CD4-positive, alpha-beta T cell treated with Interleukin-15 for 1 hour (primary cell): ENCODE measurements around the gene AFF3.
"Not testable (repeated sequence)": the region's sequence is repeated elsewhere in the genome, so short reads cannot be mapped to it uniquely, and the experiment has no call there.

Source experiments
- DNase-seq: peaks from one replicate; pipeline ENCODE4 v3.0.0-alpha.2; 2020

AFF3 gene

DNA sequence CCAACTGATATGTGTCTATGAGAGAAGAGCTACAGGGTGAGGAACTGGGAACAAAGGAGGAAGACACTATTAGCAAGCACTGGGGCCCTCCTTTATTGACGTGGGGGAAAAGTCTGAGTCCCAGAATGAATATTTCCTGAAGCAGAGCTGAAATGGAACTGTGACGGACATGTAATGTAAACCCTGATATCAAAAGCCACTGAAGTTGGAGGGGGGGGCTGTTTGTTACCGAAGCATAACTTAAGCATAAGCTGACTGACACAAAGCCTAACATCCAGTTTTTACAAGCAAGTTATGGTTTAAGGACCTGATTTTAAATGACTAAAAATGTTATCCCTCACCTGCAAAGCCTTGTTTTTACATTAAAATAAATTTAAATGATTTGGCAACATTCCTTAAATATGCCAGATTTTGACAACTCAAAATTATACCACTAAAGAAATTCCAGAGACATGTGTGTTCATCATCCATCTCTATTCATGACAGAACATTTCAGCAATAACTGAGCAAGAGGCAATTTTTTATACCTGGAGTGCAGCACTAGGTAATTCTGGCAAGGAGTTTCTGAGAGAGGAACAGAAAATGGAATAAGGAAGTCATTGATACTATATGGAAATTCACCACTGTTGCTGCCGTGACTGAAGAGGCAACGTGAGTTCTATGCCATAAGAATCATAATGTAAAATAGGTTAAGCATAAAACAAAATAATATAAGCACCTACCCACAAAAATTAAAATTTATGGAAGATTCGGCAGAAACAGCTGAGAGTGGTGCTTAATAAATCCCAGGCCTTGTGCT lies 186.0 kb downstream of the AFF3 start:
- DNase-seq: no peak

DNA sequence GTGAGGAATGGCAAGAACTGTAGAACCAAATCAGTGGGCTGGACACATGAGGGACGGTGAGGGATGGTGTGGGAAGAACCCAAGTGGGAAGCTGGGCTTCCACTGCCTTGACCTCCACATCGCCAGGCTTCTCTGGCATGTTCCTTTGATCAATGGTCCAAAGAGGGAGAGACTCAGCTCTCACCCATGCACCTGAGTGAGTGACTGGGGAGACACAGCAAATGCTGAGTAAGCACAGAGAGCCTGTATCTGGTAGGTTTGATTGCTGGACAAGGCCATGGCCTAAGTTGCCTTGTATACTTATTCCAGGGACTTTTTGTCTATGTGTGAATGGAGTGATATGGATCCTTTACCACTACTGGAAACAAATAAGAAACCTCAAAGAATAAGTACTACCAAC lies 188.6 kb downstream of the AFF3 start:
- no peak for DNase-seq

- DNase-seq: no peak
These were observed 192.4 kb downstream of the AFF3 start for GRCh38 chr2:99949963-99950362.

- DNase-seq: no peak
These were observed 192.9 kb downstream of the AFF3 start for GRCh38 chr2:99949530-99949929.

DNA sequence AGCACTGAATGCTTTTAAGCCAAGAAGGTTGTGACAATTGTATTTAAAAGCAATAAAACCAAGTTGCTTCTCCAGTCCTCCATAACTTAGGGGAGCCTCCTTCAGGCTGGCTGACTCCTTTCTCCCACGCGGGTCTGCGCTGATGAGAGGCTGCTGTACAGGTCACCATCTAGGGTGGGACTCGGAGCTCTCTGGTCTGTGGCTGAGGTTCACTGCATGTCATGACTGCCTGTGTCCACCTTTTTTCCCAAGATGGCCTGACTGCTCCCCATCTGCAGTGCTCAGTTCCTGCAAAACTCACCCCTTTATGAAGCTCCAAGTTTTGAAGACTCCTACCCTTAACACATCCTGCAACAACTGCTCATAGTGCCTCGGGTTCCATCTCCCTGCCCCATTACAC lies 194.4 kb downstream of the AFF3 start:
- no peak for DNase-seq

- not testable (repeated sequence) for DNase-seq
These were observed 195.0 kb downstream of the AFF3 start for GRCh38 chr2:99947366-99947765.

GRCh38 chr2:99944019-99944418 lies 198.4 kb downstream of the AFF3 start:
- DNase-seq: no peak

DNA sequence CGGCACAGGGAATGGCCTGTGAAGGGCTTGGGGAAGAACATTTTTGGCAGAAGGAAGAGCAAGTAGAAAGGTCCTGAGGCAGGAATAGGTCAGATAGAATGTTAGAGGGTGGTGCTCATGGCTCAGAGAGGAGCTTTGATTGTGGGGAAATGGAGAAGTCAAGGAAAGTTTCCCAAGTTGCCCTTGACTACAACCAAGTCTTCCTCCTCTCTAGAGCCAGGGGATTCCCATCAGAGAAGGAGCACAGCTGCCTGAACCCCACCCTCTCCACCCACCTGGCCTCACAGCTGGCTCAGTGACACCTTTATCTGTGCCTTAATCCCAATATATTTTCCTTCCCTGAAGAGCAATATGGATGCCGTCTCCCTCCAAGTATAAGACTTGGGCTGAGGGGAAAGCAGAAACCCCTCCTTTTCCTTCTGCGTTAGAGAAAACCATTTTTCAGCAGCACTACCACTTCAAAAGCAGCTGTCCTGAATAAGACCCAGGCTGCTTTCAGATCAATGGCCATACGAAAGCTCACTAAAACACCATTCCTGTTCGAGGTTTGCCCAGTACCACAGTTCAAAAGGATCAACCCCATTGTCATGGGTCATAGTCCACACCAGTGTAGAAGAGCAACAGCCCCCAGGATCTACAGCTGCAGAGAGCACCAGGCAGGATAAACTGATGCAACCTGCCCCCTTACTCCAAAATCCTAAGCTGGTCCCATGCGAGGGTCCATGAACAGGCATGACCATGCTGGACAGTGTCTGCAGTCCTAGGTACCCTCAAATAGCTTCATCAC lies 199.6 kb downstream of the AFF3 start:
- no peak for DNase-seq

DNA sequence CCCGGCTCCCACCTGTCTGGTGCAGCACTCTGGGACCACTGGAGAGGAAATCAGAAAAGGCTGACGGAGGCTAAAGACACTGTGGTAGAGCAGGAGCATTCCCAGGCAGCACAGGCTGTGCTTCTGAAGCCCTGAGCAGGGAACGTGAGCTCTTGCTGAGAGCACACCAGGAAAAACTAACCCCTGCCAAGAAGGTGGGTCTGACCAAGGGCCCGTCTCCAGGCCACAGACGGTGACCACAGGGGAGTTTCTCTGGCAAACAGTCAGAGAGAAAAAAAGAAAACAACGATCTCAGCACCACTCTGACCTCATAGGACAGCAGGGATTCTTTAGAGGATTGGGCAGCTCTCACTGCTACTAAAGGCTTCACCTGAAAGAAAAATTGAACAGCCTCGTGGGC lies 201.4 kb downstream of the AFF3 start:
- DNase-seq: no peak

GRCh38 chr2:99939135-99939534 lies 203.3 kb downstream of the AFF3 start:
- no peak for DNase-seq

DNA sequence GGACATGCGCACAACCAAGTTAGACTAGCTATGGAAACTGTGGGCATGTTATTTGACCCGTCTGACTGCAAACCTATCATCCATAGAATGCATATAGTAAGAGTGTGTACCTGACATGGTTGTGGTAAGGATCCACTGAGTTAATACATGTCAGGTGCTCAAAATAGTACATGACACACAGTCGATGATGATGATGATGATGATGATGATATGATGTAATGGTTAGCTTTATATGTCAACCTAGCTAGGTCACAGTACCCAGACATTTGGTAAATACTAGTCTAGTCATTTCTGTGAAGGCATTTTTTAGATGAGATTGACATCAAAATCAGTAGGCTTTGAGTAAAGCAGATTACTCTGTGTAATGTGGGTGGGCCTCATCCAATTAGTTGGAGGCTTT lies 204.1 kb downstream of the AFF3 start:
- no peak for DNase-seq

- no peak for DNase-seq
These were observed 206.3 kb downstream of the AFF3 start for GRCh38 chr2:99936065-99936464.

DNA sequence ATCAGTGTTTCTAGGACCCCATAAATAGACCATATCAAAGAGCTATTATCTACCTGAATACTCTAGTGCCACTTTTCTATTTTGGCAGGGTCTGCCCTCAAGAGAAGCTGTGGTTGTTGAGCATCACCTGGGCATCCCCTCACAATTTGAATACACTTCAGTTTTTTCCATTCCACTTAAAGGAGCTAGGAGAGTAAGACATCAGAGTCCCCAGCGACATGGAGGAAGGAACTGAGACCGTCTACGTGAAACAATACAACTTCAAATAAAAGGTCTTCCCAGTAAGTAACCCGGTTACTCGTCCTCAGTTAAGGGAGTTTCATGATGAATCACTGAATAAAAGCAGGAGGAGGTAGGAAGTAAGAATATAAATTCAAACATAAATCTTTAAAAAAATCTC lies 206.7 kb downstream of the AFF3 start:
- DNase-seq: no peak

DNA sequence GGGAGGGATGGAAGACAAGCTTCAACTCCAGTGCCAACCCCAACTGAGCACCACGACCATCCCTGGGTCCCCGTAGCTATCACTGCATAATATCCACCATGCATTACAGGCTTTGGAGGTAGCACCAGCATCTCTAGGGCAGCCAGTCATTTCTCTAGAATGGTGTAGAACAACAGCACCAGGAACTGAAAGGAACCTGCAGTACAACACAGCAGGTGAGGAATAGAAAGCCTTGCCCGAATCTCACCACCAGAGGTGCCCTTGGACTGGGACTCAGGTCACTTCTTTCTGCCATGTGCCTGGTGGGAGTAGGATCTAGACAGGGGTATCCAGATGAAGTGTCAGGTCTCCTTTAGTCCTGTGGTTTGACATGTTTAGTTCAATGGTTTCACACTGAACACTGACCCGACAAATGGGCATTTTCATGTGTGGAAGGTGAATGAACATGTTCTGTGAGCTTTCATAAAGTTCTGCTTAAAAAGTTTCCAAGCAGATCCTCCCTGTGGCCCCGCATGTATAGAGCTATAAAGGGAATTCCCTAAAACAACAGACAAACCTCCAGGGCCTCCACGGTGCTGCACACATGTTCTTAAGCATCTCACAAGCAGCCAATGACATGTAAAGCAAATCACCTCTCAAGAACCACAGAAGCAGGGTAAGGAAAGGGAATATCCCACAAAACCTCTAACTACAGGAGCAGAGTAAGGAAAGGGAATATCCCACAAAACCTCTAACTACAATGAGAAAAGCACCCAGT lies 208.3 kb downstream of the AFF3 start:
- DNase-seq: no peak

- DNase-seq: not testable (repeated sequence)
These were observed 208.9 kb downstream of the AFF3 start for GRCh38 chr2:99933491-99933890.

GRCh38 chr2:99928470-99929053 lies 213.8 kb downstream of the AFF3 start:
- DNase-seq: peak; percentile 29

GRCh38 chr2:99927690-99928207 lies 214.6 kb downstream of the AFF3 start:
- DNase-seq: peak; percentile 17

- no peak for DNase-seq
These were observed 215.4 kb downstream of the AFF3 start for GRCh38 chr2:99926986-99927385.

- no peak for DNase-seq
These were observed 216.4 kb downstream of the AFF3 start for GRCh38 chr2:99925960-99926359.

DNA sequence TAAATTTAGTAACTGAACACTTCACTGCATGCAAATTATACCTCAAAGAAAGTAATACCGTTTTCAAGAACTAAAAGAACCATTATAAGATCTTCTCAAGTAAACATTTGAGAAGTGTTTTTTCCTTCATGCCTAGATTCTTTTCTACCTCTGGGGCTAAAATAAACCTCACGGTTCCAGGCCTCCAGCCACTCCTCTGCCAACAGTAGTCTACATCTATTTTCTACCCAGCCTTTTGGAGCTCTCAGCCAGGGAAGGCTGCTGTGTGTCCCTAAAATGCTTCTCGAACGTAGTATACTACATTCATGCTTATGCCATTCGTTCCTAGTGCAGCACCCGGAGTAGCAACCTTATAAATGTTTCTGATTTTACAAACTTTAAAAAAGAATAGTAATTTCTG lies 219.7 kb downstream of the AFF3 start:
- DNase-seq: no peak

DNA sequence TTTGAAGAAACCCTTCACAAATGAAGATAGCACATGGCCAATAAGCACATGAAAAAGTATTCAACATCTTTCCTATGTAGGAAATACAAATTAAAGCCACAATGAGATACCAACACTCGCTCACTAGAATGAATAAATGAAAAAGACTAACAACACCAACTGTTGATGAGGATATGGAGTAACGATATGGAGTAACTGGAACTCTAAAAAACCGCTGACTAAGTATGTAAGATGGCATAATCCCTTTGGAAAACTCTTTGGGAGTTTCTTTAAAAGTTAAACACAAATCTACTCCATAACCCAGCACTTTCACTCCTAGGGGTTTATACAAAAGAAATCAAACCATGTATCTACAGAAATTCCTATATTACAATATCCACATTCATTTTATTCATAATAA lies 220.5 kb downstream of the AFF3 start:
- no peak for DNase-seq

DNA sequence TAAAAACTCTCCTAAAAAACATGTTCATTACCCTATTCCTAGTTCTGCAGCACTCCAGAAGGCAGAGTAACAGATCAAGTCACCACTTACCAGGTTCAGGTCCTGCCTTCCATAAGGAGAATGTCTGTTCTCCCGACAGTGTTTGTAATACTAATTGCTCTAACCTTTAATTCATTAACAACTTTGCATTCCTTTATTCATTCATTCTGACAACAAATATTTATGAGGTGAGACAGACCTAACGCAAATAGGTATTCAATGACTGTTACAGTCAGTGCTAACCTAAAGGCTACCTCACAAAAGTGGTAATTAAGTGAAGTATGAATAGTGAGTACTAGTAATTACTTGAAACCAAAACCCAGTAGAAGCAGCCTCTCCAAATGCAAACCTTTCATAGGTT lies 224.0 kb downstream of the AFF3 start:
- DNase-seq: no peak

DNA sequence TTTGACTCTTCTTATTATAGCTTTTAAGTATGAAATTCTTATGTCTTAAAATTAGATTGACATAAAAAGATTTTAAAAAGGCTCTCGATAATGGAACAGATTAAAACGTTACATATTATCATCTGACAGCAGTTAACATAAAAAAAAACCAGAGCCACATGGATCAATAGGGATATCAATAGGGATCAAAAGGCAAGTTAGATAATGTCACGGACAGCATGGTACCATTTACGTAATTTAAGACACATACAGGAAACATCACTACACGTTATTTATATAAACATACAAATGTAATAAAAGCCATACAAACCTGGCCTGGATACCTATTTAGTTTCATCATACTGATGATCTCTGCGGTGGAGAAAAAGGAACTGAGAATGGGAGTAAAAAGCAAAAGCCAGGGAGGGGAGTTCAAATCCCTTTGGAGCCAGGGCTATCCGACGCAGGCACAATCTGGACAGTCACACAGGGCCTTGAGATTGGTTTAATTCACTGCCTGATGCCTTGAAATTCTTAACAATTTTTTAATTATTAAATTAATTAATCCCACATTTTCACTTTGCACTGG lies 227.2 kb downstream of the AFF3 start:
- DNase-seq: no peak
